Left renal cortex interstitium (tissue), 4 donors: ENCODE data around the gene NAPA. TPM values are rescaled to one million over a fixed set of nuclear protein-coding genes. Genes with fewer than 3 reads are reported as not detected.
A peak's percentile ranks its signal among the peaks of the same experiment; 100 is the strongest.

Source experiments
- DNase-seq, 4 donors: peaks; one replicate each; pipeline ENCODE4 v3.0.0-alpha.2; 2013; ENCODE audit warnings: low read depth in 4 of 4, low spot score in 2 of 4, missing footprints in 1 of 4
- polyA plus RNA-seq, 4 donors: library from polyadenylated mRNA; unstranded; fragments of 120-200 nt; gene quantifications; one replicate each; pipeline ENCODE4 v1.2.1, GENCODE V29; 2013; ENCODE audit not compliant: insufficient read length in 4 of 4

The NAPA gene
- 100 to 1,000 TPM; 147 to 180 (median 159) TPM for polyA plus RNA-seq

DNA sequence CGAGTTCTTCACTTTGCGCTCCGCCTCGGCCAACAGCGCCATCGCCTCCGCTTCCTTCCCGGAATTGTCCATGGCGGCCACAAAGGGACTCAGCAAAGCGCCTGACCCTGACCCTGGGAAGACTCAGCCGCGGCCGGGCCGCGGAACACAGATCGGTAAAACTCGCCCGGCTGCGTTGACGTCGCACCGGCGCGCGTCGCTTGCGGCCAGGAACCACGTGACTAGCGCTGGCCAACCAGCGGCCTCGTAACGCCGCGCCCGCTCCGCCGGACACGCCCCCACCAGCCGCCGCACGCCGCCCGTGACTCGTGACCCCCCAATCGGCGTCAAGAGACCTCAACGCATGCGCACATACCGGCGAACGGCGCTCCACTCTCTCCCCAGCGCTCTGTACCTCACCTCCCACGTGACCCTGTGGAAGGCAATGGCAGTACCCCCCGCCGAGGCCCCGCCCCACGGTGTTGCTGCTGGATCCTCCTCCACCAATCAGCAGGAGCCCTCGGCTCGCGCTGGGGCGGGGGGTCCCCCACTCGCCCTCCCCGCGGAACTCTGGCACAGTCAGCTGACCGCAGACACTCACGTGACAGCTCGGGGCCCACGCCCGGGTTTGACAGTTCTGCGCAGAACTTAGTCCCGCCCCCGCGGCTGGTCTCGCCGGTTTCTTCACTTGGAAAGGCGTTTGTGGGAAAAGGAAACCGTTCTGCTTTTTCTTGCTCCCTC, at the start of gene NAPA:
TSS of gene NAPA (minus strand) at position 195 of the 720 bp plus-strand sequence. CDS start at position 72, 123 bp downstream.
- peak; percentile 97 to 100 (median 99) for DNase-seq

DNA sequence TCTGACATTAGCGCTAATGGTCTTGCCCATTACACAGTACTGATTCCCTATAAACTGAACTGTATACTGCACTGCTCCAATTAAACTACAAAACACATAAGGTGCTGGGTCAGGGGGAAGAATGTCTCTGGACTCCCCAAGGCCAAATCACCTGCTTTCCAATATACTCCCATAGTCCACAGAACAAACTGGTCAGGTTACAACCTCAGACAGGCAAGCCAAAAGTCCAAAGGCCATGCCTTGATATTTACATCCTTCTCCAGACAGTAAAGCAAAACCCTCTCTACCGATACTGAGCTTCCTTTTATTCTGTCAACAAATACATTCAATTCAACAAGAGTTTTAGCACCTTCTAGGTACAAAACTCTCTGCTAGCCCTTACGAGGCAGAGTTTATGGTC, 49.2 kb upstream of the NAPA start:
- no peak for DNase-seq

DNA sequence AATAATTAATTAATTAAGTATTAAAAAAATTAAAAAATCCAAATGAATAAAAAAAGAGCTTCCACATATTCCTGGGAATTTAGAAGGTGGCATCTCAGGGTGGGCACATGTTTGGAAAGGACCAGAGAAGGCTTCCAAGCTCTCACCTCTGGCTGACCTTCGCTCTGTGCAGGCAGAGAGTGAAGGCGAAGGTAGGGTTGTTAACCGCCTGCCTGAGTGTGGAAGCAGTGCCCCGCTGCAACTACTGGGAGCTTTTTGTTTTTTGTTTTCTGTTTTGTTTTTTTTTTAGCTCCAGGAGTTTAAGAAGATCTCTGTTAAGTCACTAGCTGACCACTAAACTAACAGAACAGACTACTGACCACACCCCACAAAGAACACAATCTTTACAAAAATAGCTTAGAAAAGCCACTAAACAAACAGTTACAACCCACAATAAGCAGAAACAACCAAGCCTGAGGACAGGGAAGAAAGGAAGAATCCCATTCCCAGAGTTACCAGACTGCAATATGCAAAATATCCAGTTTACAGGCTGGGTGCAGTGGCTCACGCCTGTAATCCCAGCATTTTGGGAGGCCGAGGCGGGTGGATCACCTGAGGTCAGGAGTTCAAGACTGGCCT, 46.7 kb upstream of the NAPA start:
- DNase-seq = no peak

DNA sequence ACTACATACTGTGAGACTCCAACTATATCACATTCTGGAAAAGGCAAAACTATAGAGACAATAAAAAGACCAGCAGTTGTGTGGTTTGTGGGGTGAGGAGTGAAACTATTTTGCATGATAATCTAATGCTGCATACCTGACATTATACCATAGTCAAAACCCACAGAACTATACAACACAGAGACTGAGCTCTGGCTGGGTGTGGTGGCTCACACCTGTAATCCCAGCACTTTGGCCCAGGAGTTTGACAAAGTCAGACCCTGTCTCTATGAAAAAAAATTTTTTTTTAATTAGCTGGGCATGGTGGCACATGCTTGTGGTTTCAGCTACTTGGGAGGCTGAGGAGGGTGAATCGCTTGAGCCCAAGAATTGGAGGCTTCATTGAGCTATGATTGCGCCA, 46.1 kb upstream of the NAPA start:
- no peak for DNase-seq

DNA sequence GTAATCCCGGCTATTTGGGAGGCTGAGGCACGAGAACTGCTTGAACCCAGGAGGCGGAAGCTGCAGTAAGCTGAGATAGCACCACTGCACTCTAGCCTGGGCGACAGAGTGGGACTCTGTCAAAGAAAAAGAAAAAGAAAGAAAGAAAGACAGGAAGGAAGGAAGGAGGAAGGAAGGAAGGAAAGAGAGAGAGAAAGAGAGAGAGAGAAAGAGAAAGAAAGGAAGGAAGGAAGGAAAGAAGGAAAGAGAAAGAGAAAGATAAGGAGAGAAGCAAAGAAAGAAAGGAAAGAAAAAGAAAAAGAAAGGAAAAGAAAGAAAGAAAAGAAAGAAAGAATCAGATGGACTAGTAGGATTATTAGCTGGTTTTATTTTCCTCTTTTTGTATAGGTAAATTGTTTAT, 35.3 kb upstream of the NAPA start:
- no peak for DNase-seq

DNA sequence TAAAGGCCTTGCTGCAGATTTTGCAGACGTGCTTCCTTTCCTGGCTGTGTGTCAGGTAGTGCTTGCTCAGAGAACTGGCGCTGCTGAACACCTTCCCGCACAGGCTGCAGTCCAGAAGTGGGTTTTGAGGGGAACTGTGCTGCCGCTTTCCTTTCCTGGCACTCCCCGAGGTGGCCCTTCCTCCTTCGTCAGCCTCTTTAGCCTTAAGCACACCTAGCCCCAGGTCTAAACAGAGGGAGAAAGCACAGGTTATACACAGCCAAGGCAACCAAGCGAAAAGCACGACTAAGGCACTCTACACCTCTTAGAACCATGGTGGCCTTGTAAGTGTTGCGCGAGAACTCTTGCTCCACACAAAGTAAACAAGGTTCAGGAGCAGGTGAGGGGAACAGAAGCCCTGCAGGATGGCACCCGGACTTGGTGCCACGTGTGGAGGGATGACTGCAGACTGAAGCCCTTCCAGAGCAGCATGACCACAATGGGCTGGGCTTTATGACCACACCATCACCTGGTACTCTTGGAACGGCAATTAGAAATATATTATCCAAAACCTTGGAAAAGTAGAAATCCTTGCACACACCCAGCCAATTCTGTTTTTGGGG, 34.5 kb upstream of the NAPA start:
- no peak for DNase-seq

DNA sequence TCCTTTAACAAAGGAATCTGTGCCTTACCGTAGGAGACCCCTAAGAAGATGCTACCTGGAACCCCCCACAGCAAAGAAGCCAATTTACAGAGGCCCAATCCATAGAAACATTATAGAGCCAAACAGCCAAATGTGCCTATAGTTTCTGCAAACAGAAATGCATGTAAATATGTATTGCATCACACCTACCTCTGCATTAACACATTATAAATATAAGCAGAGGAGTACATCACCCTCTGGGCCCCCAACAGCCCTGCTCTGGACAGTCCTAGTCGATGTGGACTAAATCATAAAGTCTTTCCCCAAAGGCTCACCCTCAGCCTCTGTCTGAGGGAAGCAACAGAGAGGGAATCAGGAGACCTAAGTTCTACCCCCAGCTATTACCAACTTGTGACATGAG, 32.3 kb upstream of the NAPA start:
- no peak for DNase-seq

DNA sequence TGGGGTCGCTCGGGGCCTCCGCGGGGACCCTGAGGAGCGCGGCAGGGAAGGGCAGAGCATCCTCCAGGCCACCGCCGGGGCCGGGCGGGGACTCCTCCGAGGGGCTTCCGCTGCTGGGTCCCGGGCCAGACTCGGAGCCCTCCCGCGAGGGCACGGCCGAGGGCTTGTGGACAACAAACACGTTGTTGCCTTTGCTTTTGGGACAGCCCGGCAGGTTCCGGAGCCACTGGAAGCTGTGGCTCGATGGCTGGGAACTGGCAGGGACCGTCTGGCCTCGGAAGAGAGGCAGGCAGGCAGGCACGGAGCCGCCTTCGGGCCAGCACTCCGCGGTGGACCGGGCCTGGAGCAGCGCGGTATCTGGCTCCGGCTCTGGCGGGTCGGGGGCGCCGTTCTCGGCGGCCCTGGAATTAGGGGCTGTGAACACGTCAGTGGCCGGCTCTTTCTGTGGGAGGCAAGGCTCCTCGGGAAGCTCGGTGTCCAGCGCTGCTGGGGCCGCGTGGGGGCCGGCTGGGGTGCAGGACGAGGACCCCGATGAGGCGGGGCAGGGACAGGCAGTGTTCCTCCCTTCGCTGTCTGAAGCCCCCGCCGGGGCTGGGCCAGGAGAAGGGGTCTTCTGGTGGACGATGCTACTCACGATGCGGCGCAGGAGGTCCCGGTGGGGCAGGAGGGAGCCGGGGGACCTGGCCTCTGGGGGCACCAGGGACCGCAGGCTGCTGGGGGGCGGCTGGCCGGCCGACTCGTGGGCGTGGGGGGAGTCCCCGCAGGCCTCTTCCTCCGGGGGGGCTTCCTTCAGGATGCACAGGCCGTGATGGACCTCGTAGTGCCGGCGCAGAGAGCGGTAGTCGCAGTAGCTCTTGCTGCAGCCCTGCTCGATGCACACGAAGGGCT, 30.4 kb upstream of the NAPA start:
- DNase-seq = no peak

DNA sequence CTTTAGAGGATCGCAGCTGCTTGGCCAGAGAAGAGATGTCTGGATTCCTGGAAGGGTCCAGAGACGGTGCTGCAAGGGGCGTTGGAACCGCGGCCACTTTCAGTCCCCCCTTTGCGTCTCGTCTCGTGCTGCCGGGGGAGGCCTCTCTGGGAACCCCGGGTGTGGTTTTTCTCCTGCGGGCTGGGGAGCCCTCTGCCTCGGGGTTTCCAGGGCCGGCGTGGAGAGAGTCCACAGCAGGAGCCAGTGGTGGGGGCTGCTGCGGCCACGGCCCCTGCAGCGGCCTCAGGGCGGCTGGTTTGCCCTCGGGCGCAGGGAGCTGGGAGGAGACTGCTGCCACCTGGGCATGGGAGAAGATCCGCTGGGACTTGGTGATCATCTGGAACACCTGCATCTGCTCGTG, 29.6 kb upstream of the NAPA start:
- no peak for DNase-seq

DNA sequence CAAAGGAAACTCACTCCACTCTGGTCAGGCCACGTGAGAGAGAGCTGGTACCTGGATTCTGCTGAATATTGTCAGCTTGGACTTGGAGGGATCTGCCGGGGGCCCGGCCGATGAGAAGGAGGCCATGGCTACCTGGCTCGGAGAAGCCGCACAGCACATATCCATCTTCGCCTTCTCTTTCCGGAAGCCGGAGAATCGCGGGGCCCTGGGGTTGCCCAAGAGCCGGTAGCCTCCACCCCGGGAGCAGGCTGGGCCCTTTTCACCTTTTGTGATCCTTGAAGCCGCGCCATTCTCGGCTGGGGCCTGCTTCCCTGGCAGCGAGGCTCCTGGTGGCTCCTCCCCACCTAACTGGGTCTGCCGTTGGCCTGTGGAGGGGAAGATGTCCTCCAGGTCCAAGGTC, 29.2 kb upstream of the NAPA start:
- DNase-seq = no peak

DNA sequence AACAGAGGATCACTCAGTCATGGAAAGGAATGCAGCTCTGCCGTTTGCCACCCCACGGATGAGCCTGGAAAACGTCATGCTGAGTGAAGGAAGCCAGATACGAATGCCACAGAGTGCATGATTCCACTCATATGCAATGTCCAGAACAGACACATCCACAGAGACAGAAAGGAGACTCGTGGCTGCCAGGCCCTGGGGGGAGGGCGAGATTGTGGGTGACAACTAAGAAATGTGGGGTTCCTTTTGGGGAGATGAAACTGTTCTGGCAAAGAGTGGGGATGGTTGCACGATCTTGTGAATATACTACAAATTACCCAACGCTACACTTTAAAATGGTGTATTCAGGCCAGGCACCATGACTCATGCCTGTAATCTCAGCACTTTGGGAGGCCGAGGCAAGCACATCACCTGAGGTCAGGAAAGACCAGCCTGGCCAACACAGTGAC, 27.2 kb upstream of the NAPA start:
- no peak for DNase-seq

DNA sequence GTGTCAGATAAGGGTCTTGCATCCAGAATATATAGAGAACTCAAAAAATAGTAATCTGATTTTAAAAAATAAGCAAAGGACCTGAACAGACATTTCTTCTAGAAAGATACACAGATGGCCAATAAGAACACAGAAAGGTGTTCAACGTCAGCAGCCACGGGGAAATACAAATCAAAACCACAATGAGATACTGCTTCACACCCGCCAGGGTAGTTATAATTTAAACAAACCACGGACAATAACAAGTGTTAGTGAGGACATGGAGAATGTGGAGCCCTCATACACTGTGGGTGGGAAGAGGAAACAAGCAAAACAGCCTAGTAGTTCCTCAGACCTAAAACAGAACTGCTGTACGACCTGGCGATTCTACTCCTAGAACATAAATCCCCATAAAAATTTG, 26.7 kb upstream of the NAPA start:
- no peak for DNase-seq

DNA sequence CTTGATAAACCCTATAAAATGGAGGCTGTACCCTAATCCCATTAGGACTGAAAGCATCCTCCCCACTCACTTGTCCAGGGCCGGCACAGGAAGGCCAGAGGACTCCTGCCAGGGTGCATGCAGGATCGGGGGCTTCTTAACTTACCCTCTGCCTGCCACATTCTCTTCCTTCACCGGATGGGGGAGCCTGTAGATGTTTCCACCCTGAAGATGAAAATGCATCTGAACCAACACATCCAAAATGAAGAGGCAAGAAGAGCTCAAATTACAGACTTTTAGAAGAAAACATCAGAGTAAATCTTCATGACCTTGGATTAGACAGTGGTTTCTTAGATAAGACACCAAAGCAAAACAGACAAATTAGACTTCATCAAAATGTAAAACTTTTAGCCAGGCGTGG, 25.9 kb upstream of the NAPA start:
- DNase-seq = no peak

DNA sequence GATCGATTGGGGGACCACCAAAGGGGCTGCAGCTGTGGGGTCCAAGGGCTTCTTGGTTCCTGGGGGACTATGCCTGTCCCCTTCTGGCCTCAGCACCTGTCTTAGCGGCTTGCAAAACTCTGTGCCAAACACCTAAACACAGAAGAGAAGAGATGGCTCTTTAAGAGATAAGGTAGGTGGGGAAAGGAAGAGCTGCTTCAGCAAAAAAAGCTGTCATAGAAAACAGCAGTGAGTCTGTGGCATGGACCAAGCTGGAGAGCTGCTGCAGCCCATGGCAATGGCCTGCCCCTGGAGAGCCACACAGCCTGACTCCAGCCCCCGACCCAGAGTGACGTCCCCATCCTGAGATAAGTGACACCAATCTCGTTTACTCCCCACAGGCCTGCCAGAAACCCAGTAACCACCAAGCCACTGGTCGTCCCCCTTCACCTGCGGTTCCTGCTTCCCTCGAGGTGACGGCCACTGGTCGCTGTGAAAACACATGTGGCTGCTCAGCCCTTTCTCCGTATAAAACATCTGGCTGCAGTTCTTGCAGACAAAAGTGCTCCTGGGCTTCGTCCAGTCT, 25.0 kb upstream of the NAPA start:
- no peak for DNase-seq

DNA sequence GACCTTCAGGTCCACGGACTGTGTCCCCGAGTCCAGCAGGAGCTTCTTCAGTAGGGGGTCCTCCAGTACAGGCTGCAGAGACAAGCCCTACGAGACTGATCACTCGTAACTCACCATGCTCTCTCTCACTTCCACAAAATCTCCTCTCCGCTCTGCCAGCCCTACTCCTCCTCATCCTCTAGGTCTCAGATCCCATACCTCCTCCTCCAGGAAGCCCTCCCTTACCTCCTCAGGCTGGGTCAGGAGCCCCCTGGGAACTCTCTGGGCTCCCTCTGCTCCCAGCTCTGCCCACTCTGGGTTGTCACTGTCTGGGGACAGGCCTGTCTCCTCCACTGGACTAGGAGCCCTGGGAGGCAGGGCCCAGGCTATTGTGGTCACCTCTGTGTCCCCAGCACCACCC, 23.9 kb upstream of the NAPA start:
- DNase-seq = no peak

DNA sequence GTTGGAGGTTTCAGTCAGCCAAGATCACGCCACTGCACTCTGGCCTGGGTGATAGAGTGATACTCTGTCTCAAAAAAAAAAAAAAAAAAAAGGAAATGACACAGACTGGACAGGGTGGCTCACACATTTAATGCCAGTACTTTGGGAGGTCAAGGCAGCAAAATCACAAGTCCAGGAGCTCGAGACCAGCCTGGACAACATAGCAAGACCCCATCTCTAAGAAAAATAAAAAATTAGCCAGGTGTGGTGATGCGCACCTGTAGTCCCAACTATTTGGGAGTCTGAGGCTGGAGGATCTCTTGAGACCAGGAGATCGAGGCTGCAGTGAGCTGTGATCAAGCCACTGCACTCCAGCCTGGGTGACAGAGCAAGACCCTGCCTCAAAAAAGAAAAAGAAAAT, 22.6 kb upstream of the NAPA start:
- no peak for DNase-seq

DNA sequence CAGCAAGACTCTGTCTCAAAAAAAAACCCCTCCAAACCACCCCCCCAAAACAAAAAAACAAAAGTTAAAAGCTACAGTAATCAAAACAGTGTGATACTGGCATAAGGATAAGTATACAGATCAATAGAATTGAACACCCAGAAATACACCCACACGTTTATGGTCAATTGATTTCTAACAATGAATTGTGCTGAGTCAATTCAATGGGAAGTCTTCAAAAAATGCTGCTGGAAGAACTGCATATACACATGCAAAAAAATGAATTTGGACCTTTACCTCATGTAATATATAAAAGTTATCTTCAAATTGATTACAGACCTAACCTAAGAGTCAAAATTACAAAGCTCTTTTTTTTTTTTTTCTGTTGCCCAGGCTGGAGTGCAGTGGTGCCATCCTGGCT, 19.8 kb upstream of the NAPA start:
- no peak for DNase-seq

DNA sequence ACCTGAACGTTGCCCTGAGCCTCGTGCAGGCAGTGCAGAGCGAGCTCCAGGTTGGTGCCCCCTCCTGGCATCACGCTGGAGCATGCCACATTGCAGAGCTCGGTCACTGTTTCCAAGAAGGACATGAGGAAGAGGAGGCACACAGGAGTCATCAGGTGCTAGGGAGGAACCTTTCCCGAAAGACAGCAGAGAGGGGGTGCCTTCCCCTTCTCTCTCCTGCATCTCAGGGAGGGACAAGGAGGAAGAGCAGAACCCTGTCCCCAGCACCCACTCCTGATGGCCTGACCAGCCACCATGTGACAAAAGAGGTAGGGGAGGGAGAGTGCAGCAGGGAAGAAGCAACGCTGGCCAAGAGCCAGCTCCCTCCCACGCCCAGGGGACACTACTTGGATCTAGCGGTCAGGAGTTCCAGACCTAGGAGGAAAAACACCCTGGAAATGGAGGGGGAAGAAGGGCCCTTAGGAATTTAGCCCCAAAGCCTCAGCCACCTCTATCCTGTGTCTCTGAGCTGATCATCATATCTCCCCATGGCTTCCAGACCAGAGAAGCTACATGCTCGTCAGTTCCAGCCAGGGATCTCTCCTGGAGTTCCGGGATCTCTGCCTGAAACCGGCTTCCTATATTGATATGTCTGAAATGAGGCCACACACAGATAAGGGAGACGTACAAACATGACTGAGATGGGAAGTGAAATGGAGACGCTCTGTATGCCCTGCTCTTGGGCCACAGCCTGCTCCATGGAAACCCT, 17.0 kb upstream of the NAPA start:
- DNase-seq = no peak

DNA sequence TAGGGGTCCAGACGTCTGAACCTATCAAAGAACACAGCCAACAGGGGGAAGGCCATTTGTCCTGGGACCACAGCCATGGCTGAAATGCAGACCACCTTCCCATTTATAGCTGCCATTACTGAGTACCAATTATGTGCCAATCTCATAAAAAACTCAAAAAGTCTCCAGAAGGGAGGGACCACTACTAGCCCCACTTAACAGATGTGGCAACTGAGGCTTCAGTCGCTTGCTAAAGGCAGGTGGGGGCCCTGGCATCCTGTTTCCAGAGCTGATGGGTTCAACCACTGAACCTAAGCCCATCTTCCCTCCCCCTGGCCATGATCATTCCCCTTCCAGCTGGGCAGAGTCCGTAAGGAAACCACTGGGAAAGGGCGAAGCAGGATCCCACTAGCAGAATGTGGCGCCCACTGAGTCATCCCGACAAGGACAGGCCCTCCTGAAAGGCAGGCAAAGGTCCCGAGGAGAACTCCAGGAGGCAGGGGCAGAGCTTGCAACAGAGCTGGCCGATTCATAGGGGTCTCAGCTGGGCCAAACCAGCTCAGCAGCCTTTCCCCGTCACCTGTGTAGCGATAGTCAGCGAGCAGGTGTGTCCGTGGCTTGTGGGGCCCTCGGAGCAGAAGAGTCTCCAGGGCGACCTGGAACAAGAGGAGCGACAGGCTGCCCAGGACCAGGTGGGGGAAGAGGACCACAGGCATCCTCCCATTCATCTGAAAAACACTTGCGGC, 14.3 kb upstream of the NAPA start:
- no peak for DNase-seq
